ENCODE data around the gene EFNA2.
"Not testable (repeated sequence)": the region's sequence is repeated elsewhere in the genome, so short reads cannot be mapped to it uniquely, and the experiment has no call there.

EFNA2 gene

DNA sequence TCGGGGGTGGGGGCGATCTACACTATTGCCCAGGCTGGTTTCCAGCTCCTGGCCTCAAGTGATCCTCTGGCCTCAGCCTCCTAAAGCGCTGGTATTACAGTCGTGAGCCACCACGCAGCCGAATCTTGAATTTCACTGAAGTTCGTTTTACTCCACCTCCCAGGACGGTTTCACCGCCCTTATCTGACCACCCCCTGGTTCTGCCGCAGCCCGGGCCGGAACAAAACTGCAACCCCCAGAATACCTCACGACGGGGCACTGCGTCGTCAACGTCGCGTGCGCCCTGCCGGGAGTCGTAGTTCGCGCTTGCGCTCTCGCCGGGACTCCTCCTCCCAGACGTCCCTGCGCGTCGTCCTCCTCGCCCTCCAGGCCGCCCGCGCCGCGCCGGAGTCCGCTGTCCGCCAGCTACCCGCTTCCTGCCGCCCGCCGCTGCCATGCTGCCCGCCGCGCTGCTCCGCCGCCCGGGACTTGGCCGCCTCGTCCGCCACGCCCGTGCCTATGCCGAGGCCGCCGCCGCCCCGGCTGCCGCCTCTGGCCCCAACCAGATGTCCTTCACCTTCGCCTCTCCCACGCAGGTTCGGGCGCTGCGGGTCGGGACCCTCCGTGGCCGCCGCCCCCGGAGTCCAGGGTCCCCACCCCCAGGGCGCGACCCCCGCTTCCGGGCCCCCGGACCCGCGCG is 44.1 kb upstream of the EFNA2 start, which contains the start of gene ATP5F1D:
Gene ATP5F1D, plus strand, starts transcription at position 335 of the 679 bp plus-strand sequence. Its CDS starts 100 bp downstream, at position 435.
- Histone ChIP-seq H3K36me3 (peaks cover 0 to 4% (median 0%) of the 10 kb centered on the region in 3 donors), H3K27me3 (peaks cover 0 to 7% of the 10 kb centered on the region in 2 donors), H3K4me3 (peak within 1 kb of the TSS; percentile 76 to 84), H3K4me1 (peaks cover 15 to 86% (median 79%) of the 10 kb centered on the region in 4 donors), H3K27ac (peak within 1 kb of the TSS; percentile 98 to 99), H3K9me3 (no peaks in the 10 kb centered on the region)
- intact Hi-C loops (cut with DNase I; ENCODE audit: low total_unique reads): loop anchor here (2.0 kb wide), 1 partner anchor 139 kb away; the partner anchor contains the start of gene GPX4
- TF ChIP-seq, protein P1, sequence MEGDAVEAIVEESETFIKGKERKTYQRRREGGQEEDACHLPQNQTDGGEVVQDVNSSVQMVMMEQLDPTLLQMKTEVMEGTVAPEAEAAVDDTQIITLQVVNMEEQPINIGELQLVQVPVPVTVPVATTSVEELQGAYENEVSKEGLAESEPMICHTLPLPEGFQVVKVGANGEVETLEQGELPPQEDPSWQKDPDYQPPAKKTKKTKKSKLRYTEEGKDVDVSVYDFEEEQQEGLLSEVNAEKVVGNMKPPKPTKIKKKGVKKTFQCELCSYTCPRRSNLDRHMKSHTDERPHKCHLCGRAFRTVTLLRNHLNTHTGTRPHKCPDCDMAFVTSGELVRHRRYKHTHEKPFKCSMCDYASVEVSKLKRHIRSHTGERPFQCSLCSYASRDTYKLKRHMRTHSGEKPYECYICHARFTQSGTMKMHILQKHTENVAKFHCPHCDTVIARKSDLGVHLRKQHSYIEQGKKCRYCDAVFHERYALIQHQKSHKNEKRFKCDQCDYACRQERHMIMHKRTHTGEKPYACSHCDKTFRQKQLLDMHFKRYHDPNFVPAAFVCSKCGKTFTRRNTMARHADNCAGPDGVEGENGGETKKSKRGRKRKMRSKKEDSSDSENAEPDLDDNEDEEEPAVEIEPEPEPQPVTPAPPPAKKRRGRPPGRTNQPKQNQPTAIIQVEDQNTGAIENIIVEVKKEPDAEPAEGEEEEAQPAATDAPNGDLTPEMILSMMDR (IDR thresholded peaks at IDR 0.05): peak in 1 of 2 experiments; percentile 6
- peak; percentile 90 to 97 for DNase-seq

DNA sequence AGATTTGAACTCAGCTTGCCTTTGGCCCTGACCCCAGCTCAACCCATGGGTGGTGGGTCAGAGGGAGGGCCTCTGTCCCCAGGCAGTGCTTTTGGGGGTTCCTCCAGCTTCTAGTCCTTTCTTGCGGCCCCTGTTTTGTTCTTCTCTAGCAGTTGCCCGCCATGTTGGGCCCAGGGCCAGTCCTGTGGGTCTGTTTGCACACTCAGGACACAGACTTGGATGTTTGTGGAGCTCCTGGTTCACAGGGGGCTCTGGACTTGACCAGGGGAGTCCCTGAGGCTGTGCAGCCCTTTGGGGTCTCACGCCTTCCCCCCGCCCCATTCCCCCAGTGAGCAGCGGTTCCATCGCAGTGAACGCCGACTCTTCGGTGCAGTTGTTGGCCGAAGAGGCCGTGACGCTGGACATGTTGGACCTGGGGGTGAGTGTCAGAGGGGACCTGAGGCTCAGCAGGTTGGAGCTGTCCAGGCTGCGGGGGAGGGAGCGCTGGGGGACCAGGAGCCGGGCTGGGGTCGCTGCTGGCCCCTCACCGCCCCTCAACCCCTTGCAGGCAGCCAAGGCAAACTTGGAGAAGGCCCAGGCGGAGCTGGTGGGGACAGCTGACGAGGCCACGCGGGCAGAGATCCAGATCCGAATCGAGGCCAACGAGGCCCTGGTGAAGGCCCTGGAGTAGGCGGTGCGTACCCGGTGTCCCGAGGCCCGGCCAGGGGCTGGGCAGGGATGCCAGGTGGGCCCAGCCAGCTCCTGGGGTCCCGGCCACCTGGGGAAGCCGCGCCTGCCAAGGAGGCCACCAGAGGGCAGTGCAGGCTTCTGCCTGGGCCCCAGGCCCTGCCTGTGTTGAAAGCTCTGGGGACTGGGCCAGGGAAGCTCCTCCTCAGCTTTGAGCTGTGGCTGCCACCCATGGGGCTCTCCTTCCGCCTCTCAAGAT is 41.6 kb upstream of the EFNA2 start:
- TF ChIP-seq, protein P1 (IDR thresholded peaks at IDR 0.05): peak; percentile 95 to 99
- Histone ChIP-seq H3K4me1 (peaks cover 15 to 79% (median 74%) of the 10 kb centered on the region in 4 donors), H3K27ac (peak overlapping the region; percentile 98 to 99), H3K9me3 (no peaks in the 10 kb centered on the region), H3K36me3 (peaks cover 0 to 4% (median 0%) of the 10 kb centered on the region in 3 donors), H3K27me3 (no peaks in the 10 kb centered on the region), H3K4me3 (peak overlapping the region; percentile 32 to 34)
- intact Hi-C loops (cut with DNase I; ENCODE audit: low total_unique reads): loop anchor here (1.0 kb wide), 1 partner anchor 23 kb away; no protein-coding TSS in a partner anchor
- DNase-seq: peak; percentile 86 to 94

DNA sequence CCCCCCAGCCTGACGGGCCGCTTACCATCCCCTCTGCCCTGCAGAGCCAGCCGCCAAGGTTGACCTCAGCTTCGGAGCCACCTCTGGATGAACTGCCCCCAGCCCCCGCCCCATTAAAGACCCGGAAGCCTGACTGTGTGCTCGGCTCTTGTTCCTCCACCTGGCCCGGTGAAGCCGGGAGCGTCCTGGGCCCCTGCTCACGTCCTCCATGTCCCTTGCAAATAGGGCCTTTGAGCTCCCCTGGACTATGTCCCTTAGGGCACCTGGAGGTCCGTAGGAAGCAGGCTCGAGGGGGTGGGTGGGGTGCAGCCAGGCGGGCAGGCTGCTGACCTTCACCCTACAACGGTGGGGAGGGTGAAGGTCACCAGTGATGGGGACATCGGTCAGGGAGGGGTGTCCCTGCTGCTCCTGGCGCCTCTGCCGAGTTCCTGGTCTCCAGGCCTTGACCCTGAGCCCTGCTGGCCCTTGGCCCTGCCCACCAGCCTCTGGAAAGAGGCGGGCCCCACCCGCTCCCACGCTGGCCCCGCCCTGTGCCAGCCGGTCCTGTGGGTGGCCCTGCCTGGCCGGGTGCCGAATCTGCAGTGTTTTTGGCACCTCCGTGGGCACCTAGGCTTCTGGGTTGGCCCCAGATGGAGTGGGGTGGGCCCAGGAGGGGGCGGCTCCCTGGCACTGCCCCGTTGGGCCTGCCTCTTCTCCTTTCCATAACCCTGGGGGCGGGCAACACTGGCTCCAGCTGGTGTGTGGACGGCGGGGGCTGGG is 40.8 kb upstream of the EFNA2 start:
- H3K27me3 ChIP-seq: no peaks in the 10 kb centered on the region
- intact Hi-C loops (cut with DNase I; ENCODE audit: low total_unique reads): loop anchor here (1.0 kb wide), 1 partner anchor 22 kb away; no protein-coding TSS in a partner anchor
- peaks cover 0 to 4% (median 0%) of the 10 kb centered on the region in 3 donors for H3K36me3 ChIP-seq
- H3K9me3 ChIP-seq: no peaks in the 10 kb centered on the region
- H3K4me3 ChIP-seq: peak overlapping the region; percentile 32 to 34
- peak in 1 of 2 donors; percentile 95 for DNase-seq
- H3K27ac ChIP-seq: peak overlapping the region; percentile 98 to 99
- H3K4me1 ChIP-seq: peaks cover 15 to 76% (median 72%) of the 10 kb centered on the region in 4 donors
- TF ChIP-seq, protein P1 (IDR thresholded peaks at IDR 0.05): no peak

DNA sequence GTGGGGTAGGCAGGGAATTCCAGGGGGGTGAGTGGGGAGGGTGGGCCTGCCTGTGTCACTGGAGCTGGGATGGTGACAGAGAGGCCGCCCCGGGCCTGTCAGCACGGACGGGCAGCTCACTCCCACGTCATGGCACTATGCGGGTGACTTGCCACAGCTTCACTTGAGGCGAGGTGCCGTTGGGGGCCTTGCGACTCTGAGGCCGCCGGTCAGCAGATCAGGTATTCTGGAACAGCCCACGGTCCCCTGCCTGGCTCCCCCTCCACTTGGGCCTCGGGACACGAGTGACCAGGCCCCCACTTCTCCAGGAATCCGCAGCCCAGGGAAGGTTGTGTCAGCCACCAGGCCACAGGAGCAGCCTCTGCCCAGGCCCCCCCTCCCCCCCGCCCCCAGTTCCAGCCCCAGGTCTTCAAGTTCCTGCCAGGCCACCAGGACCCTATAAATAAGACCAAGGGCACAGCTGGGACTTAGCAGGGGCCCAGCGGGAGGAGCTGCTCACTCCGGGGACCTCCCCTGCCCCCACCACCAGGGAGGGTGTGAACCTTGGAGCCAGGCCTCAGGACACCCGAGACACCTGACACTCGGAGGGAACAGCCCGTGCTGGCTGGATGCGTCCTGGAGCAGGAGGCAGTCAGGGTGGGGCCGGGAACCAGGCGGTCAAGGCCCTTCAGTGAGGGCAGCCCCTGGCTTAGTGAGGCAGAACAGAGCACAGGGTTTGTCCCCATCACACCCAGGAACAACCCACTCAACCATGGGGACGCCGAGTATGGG is 40.0 kb upstream of the EFNA2 start:
- TF ChIP-seq, protein P1 (IDR thresholded peaks at IDR 0.05): no peak
- Histone ChIP-seq H3K4me1 (peaks cover 11 to 69% (median 65%) of the 10 kb centered on the region in 4 donors), H3K9me3 (no peaks in the 10 kb centered on the region), H3K27ac (peak overlapping the region; percentile 98 to 99), H3K4me3 (peak overlapping the region; percentile 6 to 32), H3K36me3 (peaks cover 0 to 5% (median 4%) of the 10 kb centered on the region in 3 donors), H3K27me3 (no peaks in the 10 kb centered on the region)
- DNase-seq: peak in 1 of 2 donors; percentile 96
- intact Hi-C loops (cut with DNase I; ENCODE audit: low total_unique reads): no loop called here

DNA sequence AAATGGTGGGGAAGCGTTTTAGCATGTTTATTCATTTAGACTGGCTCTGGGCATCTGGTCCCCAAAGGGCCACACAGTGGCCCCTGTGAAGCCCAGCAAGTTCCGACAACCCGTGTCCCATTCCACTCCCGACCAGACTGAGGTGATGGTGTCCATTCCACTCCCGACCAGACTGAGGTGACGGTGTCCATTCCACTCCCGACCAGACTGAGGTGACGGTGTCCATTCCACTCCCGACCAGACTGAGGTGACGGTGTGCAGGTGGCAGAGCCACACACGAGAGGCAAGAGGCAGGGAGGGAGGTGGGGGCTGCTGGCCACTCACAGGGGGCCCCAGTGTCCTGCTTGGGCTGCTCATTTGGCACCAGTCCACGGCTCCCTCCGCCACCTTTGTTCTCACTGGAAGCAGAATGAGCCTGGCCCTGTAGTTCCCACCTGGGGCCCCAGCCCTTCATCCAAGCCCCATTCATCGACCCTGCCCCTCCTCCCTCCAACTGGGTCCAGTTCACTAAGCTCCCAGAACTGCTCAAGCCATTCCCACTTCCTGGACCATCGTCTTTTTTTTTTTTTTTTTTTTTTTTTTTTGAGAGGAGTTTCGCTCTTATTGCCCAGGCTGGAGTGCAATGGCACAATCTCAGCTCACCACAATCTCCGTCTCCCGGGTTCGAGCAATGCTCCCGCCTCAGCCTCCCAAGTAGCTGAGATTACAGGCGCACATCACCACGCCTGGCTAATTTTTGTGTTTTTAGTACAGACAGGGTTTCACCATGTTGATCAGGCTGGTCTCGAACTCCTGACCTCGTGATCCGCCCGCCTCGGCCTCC is 39.2 kb upstream of the EFNA2 start:
- H3K27me3 ChIP-seq; intact Hi-C loops (cut with DNase I; ENCODE audit: low total_unique reads); H3K36me3 ChIP-seq; DNase-seq; H3K9me3 ChIP-seq; H3K4me3 ChIP-seq: not testable (repeated sequence)
- Histone ChIP-seq H3K4me1 (peaks cover 4 to 63% (median 60%) of the 10 kb centered on the region in 4 donors), H3K27ac (peak overlapping the region; percentile 98 to 99)
